ENCODE results near the gene PCAT7. TPM values are rescaled to one million over a fixed set of nuclear protein-coding genes. Genes with fewer than 3 reads are reported as not detected.
A peak's percentile ranks its signal among the peaks of the same experiment; 100 is the strongest.

Gene PCAT7
- polyA plus RNA-seq, 1 donor (not counting 4 experiments of a cell fraction or from before 2014, with no cell fraction given): not detected

DNA sequence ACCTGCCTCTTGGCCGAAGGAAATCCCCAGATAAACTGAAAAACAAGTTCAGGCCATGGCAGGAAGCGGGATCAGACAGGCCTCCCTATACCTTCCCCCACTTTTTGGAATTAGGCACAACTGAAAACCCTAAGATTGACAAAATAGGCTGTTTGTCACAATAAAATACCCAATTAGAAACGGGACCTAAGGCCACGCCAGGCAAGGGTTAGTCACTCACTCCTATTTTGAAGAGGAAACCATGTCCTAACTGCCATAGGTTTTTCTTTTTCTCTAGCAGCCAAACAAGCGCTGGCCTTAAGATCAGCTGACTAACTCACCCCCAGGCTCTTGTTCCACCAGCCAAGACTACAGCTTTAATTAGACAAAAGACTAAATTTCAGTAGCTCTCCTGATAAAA lies 26.8 kb downstream of the PCAT7 start:
- Histone ChIP-seq H3K79me2 (ENCODE audit: control insufficient read depth, insufficient read depth, low read length) (no peaks in the 10 kb centered on the region), H2AFZ (ENCODE audit: control insufficient read depth, low read length) (peak overlapping the region; percentile 81), H3K4me3 (ENCODE audit: control insufficient read depth in 2 of 3, extremely low read depth in 1 of 3, insufficient read depth in 2 of 3, low read depth in 1 of 3, low read length in 3 of 3) (no peak overlapping the region), H3K9me3 (ENCODE audit: control insufficient read depth, low read depth, low read length) (no peaks in the 10 kb centered on the region), H3K36me3 (ENCODE audit: control insufficient read depth in 2 of 2, extremely low read depth in 1 of 2, insufficient read depth in 2 of 2, low read length in 2 of 2) (no peaks in the 10 kb centered on the region), H3K9ac (ENCODE audit: control insufficient read depth, extremely low read depth, insufficient read depth, low read length) (no peak overlapping the region), H3K4me2 (ENCODE audit: control insufficient read depth, extremely low read depth, insufficient read depth, low read depth, low read length) (peak overlapping the region; percentile 67), H3K27me3 (ENCODE audit: control insufficient read depth, extremely low read depth, insufficient read depth, low read length) (no peaks in the 10 kb centered on the region), H4K20me1 (ENCODE audit: control insufficient read depth, extremely low read depth, insufficient read depth, low read length) (no peaks in the 10 kb centered on the region), H3K9me1 (ENCODE audit: control insufficient read depth, extremely low read depth, insufficient read depth, low read length) (no peaks in the 10 kb centered on the region), H3K4me1 (ENCODE audit: control insufficient read depth, extremely low read depth, insufficient read depth, low read length) (peaks cover 11% of the 10 kb centered on the region), H3K27ac (ENCODE audit: control insufficient read depth, insufficient read depth, low read length) (no peak overlapping the region)
- dilution Hi-C loops (cut with MboI; ENCODE audit: extremely low pct_ligation_motif_present, low sequenced_read_pairs): no loop called here
- DNase-seq (ENCODE audit: low read depth, low spot score): no peak
- no peak for TF ChIP-seq EZH2 (IDR thresholded peaks at IDR 0.05; ENCODE audit: low read length)
- no peak for TF ChIP-seq CTCF (optimal IDR thresholded peaks at IDR 0.05 in 1 of 3, IDR thresholded peaks at IDR 0.05 in 1 of 3, conservative IDR thresholded peaks at IDR 0.05 in 1 of 3; ENCODE audit: extremely low read depth in 1 of 3, insufficient read depth in 2 of 3, low read length in 3 of 3)
- peak; percentile 52 for FAIRE-seq

DNA sequence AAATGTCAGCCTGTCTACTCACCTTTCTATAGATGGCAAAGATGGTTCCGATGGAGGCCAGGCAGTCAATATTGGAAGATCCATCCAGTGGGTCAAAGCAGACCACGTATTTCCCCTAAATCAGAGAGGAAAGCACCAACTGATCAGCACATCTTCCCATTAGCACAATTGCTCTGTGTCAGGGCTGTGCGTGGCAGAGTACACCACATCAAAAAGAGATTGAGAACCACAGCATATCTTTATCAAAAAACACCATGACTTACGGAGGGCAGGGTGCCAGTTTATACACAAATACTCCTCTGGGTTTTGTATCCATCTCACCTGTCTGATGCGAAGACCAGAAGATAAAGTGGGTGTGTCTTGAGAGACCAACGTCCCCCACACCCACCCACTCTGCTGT lies 29.7 kb downstream of the PCAT7 start:
- FAIRE-seq (no peak), DNase-seq (ENCODE audit: low read depth, low spot score) (no peak)
- Histone ChIP-seq H3K36me3 (ENCODE audit: control insufficient read depth in 2 of 2, extremely low read depth in 1 of 2, insufficient read depth in 2 of 2, low read length in 2 of 2) (no peaks in the 10 kb centered on the region), H3K79me2 (ENCODE audit: control insufficient read depth, insufficient read depth, low read length) (no peaks in the 10 kb centered on the region), H3K4me1 (ENCODE audit: control insufficient read depth, extremely low read depth, insufficient read depth, low read length) (peaks cover 11% of the 10 kb centered on the region), H3K27ac (ENCODE audit: control insufficient read depth, insufficient read depth, low read length) (no peak overlapping the region), H3K9ac (ENCODE audit: control insufficient read depth, extremely low read depth, insufficient read depth, low read length) (no peak overlapping the region), H3K4me2 (ENCODE audit: control insufficient read depth, extremely low read depth, insufficient read depth, low read depth, low read length) (no peak overlapping the region), H2AFZ (ENCODE audit: control insufficient read depth, low read length) (no peak overlapping the region), H3K27me3 (ENCODE audit: control insufficient read depth, extremely low read depth, insufficient read depth, low read length) (no peaks in the 10 kb centered on the region), H4K20me1 (ENCODE audit: control insufficient read depth, extremely low read depth, insufficient read depth, low read length) (no peaks in the 10 kb centered on the region), H3K9me3 (ENCODE audit: control insufficient read depth, low read depth, low read length) (no peaks in the 10 kb centered on the region), H3K4me3 (ENCODE audit: control insufficient read depth in 2 of 3, extremely low read depth in 1 of 3, insufficient read depth in 2 of 3, low read depth in 1 of 3, low read length in 3 of 3) (no peak overlapping the region), H3K9me1 (ENCODE audit: control insufficient read depth, extremely low read depth, insufficient read depth, low read length) (no peaks in the 10 kb centered on the region)
- TF ChIP-seq EZH2 (IDR thresholded peaks at IDR 0.05; ENCODE audit: low read length): no peak
- TF ChIP-seq CTCF (optimal IDR thresholded peaks at IDR 0.05 in 1 of 3, IDR thresholded peaks at IDR 0.05 in 1 of 3, conservative IDR thresholded peaks at IDR 0.05 in 1 of 3; ENCODE audit: extremely low read depth in 1 of 3, insufficient read depth in 2 of 3, low read length in 3 of 3): no peak
- dilution Hi-C loops (cut with MboI; ENCODE audit: extremely low pct_ligation_motif_present, low sequenced_read_pairs): no loop called here

Measured in keratinocyte (primary cell).